Measurements from ENCODE around the gene ARL3.
A peak's percentile ranks its signal among the peaks of the same experiment; 100 is the strongest.
"Not testable (repeated sequence)": the region's sequence is repeated elsewhere in the genome, so short reads cannot be mapped to it uniquely, and the experiment has no call there.

The ARL3 gene

DNA sequence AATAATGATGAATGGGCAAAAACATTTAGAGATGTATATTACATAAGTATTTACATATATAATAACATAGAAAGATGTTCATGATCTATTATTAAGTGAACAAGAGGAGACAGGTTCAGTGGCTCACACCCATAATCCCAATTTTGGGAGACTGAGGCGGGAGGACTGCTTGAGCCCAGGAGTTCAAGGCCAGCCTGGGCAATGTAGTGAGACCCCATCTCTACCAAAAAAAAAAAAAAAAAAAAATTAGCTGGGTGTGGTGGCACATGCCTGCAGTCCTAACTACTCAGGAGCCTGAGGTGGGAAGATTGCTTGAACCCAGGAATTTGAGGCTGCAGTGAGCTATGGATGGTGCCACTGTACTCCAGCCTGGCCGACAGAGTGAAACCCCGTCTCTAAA, 12.4 kb downstream of the ARL3 start:
- DNase-seq, result no peak

DNA sequence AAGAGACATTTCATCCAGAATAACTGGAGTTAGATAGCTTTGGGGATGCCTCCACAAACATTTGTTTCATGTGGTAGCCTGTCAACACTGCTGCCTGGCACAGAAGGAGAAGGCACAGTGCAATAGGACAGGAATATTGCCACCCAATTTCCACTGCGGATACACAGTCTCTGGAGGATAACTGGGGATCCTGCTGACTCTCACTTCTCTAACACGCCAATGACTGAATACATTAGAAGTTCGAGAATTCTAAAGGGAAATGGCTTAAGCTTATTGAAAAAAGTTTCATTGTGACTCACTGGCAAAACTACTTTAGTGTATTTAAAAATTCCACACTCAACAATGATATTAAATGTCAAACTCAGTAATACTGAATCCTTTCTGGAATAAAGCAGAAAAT, 12.9 kb downstream of the ARL3 start:
- no peak for DNase-seq

DNA sequence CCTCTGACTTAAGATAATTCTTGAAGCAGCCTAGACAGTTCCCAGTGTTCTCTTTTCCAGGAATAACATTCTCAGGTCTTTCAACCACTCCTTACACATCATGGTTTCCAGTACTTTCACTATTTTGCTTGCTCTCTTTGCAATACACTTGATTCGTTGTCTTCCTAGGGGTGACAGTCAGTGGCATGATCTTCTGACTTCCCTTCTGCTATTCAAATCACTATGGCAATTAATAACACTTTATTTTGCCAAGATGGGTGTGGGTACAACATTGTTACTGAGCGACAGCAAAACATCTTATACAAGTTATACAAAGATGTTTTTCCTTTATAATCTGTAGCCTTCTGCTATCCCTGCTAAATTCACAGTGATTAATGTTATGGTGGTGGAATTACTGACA, 15.3 kb downstream of the ARL3 start:
- no peak for DNase-seq

GRCh38 chr10:102696736-102697135, 17.5 kb downstream of the ARL3 start:
- DNase-seq, result no peak

- not testable (repeated sequence) for DNase-seq
Observed at GRCh38 chr10:102695401-102695800, 18.8 kb downstream of the ARL3 start.

DNA sequence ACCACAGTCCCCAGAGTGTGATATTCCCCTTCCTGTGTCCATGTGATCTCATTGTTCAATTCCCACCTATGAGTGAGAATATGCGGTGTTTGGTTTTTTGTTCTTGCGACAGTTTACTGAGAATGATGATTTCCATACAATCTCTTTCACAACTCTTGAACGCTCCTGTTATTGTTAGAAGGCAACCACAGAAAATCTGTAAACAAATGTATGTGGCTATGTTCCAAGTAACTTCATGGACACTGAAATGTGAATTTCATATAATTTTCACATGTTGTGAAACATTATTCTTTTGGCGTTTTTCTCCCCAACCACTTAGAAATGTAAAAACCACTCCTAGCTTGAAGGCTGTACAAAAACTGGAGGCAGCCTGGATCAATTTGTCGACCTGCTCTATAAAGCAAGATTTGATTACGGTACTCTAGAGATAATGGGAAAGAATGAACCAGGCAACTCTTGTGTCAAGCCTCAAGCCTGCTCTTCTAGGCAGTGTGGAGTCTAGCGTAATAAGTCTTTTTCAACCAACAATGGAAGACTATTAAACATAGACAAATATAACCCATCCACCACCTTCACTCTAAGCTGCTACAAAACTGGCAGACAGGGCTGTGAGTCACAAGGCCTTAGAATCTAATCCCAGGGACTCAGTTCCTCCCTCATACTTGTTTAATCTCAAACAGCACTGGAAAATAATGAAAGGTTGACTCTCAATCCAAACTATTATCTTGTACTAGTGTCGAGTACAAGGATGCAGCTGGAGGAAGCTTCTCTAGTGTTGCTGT, 22.7 kb downstream of the ARL3 start:
- no peak for DNase-seq

DNA sequence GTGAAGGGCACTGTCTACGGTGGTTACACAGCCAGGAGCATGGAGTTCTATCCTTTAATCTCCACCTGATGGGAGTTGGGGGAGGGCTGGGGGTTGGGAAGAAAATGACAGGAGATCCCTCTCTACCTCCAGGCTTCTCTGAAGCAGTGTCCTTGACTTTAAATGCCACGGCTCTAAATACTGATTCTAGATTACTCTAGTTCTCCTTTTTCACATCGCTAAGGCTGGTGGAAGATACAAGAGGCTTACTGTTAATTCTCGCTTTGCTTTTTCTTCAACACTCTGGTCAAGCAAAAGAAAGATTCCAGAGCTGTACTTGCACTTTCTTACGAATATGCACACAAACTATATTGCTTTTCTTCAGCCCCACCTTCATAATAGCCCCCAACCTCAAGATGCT, 30.5 kb downstream of the ARL3 start:
- DNase-seq, result no peak

GRCh38 chr10:102682981-102683380, 31.2 kb downstream of the ARL3 start:
- no peak for DNase-seq

DNA sequence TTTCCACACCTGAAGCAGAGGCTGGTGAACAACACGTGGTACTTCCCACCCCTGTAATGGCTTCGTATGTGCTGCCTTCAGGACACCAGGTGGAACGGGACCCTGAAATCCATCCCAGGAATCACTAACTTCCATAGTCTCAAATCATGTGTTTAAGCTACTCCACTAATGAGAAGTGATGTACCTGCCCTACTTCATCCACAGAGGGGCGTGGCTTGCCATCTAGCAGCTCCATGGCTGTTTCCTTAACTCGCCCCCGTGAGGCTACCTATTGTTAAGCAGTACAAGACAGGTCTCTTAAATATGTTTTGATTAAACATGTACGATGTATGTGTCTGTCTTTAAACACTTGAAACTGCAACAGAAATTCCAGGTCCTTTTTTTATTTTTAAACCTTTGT, 31.8 kb downstream of the ARL3 start:
- no peak for DNase-seq

- no peak for DNase-seq
Observed at GRCh38 chr10:102681696-102682095, 32.5 kb downstream of the ARL3 start.

GRCh38 chr10:102679596-102679995, 34.6 kb downstream of the ARL3 start:
- no peak for DNase-seq

DNA sequence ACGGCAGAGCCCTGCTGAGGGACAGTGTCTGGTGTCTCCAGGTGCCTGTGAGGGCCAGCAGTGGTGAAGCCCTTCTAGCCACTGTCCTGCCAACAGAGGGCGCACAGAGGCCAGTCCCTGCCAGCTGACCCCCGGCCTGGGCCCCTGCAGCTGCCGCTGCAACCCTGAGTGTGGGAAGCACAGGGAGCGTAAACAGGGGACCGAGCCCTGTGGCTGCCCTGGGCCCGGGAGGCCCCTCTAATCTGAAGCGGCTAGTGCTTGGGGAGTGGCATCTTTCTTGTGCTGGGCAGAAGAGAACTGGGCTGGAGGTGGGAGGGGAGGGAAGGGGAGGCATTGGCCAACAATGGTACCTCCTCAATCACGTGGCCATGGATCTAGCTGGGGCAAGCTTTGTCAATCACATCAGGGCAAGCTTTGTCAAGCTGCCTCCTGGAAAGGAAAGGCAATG, 35.3 kb downstream of the ARL3 start:
- DNase-seq, result peak; percentile 83

DNA sequence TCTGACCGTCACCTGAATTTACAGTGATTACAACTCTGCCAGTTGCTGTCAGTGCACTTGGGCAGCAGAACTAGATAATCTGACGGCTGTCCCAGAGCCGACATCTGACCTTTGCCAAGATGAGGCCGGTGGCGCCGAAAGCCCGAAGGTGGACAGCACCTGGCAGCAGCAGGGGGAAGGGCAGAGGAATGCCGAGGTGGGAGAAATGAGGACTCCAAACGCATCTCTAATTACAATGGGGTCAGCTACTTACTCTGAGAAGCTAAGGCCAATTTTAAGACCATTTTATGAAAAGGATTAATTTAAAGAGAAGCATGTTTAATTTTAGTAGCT, 36.2 kb downstream of the ARL3 start:
- DNase-seq, result no peak

- DNase-seq, result no peak
Observed at GRCh38 chr10:102677331-102678067, 36.7 kb downstream of the ARL3 start.

- no peak for DNase-seq
Observed at GRCh38 chr10:102676534-102677315, 37.5 kb downstream of the ARL3 start.

- peak; percentile 65 for DNase-seq
Observed at GRCh38 chr10:102675666-102676533, 38.3 kb downstream of the ARL3 start.

DNA sequence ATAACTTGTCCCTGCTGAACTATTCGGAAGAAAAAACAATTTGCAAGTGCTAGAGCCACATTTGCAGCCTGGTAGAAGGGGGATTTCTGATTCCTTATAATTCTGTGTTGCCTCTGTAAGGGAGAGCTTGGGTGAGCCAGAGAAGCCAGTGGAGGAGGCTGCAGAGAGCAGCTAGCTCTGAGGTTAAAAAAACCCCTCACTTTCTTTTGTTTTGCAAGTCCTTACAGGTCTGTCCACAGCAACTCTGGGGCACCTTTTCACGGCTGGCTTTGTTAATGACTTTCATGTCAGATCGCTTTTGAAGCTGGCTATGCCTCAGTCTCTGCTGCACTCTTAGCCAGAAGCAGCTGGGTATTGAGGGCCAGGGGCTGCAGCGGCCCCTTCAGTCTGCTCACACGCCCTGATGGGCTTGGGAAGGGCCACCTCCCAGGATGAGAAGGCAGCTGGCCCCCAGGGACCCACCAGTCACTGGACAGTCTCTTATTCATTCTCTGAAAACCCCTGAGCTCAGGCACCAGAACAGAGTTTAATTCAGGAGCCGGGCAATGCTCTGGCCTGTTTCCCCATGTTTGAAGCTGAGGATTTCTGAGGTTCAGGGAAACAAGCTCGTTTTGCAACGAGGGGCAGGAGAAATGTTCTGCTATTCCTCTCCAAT, 39.1 kb downstream of the ARL3 start:
- DNase-seq, result no peak

- DNase-seq, result no peak
Observed at GRCh38 chr10:102674566-102674965, 39.6 kb downstream of the ARL3 start.

DNA sequence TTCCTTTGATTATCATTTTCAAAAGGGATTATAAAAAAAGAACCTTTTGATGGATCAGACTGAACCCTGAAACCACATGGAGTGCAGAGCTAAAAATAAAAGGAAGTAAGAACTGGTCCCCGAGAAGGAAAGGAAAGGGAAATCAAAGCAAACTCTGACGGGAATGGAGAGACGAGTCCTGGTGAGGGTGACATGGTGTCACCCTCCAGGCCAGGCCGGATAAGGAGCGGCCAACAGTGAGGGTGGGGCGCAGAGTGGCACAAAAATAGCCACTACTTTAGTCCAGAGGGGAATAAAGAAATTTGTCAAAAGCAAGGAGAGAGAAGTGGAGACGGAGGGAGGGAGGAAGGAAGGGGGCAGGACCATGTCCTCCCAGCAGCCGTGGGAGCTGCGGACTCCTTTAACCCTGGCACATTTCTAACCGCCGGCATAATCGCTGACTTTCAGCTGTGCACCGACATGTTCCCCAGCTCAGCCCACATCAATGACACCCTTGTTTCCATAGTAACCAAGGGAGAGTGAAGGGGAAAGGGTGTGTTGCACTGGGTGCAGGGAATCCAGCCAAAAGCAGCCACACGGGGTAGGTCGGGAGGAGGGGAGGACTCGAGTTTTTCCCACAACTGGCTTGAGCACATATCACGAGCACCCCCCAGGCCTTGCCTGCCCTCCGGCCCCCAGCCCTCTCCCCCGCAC, 40.2 kb downstream of the ARL3 start:
- DNase-seq, result peak; percentile 82

- DNase-seq, result no peak
Observed at GRCh38 chr10:102673236-102673818, 40.9 kb downstream of the ARL3 start.

GRCh38 chr10:102670871-102671434, 43.2 kb downstream of the ARL3 start:
- no peak for DNase-seq
